ENCODE measurements around the gene NINL. TPM values are rescaled to one million over a fixed set of nuclear protein-coding genes. Genes with fewer than 3 reads are reported as not detected.
A peak's percentile ranks its signal among the peaks of the same experiment; 100 is the strongest.
"Not testable (repeated sequence)": the region's sequence is repeated elsewhere in the genome, so short reads cannot be mapped to it uniquely, and the experiment has no call there.

Gene NINL
- 29.6 TPM for polyA plus RNA-seq (2013, experiment 1 of 4)
- 26.0 TPM for polyA plus RNA-seq (2013, experiment 2 of 4)
- polyA plus RNA-seq (2013, experiment 3 of 4): 25.0 TPM
- polyA plus RNA-seq (2013, experiment 4 of 4): 24.5 TPM

DNA sequence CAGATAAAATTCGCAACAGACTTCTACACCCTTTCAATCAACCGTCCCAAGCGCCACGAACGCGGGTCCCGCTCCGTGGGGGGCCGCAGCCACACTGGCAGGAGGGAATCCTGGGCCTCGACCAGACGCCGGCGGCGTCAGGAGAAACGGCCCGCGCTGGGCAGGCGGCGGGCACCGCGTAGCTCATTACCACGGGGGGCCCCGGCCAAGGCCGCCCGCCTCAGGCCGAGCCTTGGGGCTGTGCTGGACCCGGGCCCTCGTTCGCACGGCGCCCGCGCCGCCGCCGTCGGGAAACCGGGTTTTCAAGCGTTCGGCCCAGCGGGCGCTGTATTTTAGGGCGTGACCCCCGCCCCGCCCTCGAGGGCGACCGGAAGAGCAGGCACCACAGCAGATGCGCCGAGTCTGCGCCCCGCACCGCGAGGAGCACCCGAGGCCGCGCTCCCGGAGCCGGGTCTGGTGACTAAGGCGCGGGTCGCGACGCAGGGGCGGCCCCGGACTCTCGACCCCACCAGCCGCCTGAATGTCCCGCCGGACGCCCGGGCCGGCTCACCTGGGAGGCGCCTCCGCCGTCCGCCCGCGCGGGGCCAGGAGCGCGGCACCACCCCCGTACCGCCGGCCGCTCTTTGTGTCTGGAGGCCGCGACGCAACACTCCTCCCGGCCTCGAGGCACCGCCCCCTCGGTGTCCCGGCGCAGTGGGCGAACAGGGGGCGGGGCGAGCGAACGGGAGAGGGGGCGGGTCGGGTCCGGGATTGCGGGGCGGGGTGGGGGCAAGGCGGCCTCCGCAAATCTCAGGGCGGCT lies at the start of gene NINL:
Gene NINL (minus strand): TSS at position 627 of the 800 bp plus-strand sequence. CDS start 58,944 bp downstream, outside the sequence.
- no peaks in the 10 kb centered on the region for H3K36me3 ChIP-seq (ENCODE audit: control insufficient read depth, insufficient read depth, low read length)
- no peaks in the 10 kb centered on the region for H3K4me1 ChIP-seq (ENCODE audit: control insufficient read depth, insufficient read depth, low read length)
- no peaks in the 10 kb centered on the region for H3K9me3 ChIP-seq (ENCODE audit: control insufficient read depth, low read length)
- no peaks in the 10 kb centered on the region for H3K27me3 ChIP-seq (ENCODE audit: control insufficient read depth, insufficient read depth, low read length, poor library complexity, severe bottlenecking)
- H3K4me3 ChIP-seq (ENCODE audit: insufficient read depth, low read depth, low read length): peak within 1 kb of the TSS; percentile 76
- peak within 1 kb of the TSS; percentile 87 for H3K27ac ChIP-seq (ENCODE audit: insufficient read depth, low read depth, low read length, poor library complexity, severe bottlenecking)
- 0 to 1% methylated on average over 108 of the region's 108 CpGs for WGBS, 2 experiments

DNA sequence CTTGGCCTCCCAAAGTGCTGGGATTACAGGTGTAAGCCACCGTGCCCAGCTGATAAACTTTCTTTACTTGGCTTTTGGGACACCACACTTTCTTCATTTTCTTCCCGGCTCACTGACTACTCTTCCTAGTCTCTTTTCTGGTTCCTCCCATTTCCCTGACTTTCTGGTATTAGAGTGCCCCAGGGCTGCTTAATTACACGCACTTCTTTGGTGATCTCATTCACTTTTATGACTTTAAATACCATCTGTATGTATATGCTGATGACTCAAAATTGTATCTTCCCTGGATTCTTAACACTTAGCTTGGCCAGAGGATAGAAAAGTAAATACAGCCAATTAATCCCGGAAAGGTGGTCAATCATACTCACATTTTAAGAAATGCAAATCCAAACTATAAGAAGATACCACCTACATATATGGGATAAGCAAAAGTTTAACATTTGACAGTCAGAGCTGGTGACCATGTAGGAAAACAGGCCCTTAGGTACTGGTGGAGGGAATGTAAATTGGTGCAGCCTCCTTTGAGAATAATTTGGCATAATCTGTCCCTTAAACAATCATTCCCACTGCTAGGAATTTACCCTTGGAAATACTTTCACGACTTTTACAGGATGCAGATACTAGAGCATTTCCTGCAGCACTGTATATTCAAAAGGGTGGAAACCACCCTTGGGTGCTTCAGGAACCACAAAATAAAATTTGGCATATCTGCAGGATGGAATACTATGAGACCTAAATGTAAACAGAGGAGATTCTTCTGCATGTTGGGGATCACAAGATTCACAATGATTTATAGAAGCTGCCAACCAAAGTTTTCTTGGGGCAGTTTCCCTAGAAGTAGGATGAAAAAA lies 47.8 kb upstream of the NINL start:
- Histone ChIP-seq H3K4me3 (ENCODE audit: insufficient read depth, low read depth, low read length) (no peak overlapping the region), H3K27me3 (ENCODE audit: control insufficient read depth, insufficient read depth, low read length, poor library complexity, severe bottlenecking) (no peaks in the 10 kb centered on the region), H3K27ac (ENCODE audit: insufficient read depth, low read depth, low read length, poor library complexity, severe bottlenecking) (no peak overlapping the region), H3K36me3 (ENCODE audit: control insufficient read depth, insufficient read depth, low read length) (peaks cover 7% of the 10 kb centered on the region), H3K9me3 (ENCODE audit: control insufficient read depth, low read length) (no peaks in the 10 kb centered on the region), H3K4me1 (ENCODE audit: control insufficient read depth, insufficient read depth, low read length) (no peaks in the 10 kb centered on the region)
- 84 to 90% methylated on average over 4 to 5 of the region's 5 CpGs for WGBS, 2 experiments

DNA sequence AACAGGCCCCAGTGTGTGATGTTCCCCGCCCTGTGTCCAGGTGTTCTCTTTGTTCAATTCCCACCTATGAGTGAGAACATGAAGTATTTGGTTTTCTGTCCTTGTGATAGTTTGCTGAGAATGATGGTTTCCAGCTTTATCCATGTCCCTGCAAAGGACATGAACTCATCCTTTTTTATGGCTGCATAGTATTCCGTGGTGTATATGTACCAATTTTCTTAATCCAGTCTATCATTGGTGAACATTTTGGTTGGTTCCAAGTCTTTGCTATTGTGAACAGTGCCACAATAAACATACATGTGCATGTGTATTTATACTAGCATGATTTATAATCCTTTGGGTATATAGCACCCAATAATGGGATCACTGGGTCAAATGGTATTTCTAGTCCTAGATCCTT lies 45.3 kb upstream of the NINL start:
- H3K27me3 ChIP-seq (ENCODE audit: control insufficient read depth, insufficient read depth, low read length, poor library complexity, severe bottlenecking); H3K4me3 ChIP-seq (ENCODE audit: insufficient read depth, low read depth, low read length); H3K27ac ChIP-seq (ENCODE audit: insufficient read depth, low read depth, low read length, poor library complexity, severe bottlenecking); H3K4me1 ChIP-seq (ENCODE audit: control insufficient read depth, insufficient read depth, low read length); H3K9me3 ChIP-seq (ENCODE audit: control insufficient read depth, low read length); H3K36me3 ChIP-seq (ENCODE audit: control insufficient read depth, insufficient read depth, low read length): not testable (repeated sequence)
- 90 to 93% methylated on average over 2 of the region's 2 CpGs for WGBS, 2 experiments

DNA sequence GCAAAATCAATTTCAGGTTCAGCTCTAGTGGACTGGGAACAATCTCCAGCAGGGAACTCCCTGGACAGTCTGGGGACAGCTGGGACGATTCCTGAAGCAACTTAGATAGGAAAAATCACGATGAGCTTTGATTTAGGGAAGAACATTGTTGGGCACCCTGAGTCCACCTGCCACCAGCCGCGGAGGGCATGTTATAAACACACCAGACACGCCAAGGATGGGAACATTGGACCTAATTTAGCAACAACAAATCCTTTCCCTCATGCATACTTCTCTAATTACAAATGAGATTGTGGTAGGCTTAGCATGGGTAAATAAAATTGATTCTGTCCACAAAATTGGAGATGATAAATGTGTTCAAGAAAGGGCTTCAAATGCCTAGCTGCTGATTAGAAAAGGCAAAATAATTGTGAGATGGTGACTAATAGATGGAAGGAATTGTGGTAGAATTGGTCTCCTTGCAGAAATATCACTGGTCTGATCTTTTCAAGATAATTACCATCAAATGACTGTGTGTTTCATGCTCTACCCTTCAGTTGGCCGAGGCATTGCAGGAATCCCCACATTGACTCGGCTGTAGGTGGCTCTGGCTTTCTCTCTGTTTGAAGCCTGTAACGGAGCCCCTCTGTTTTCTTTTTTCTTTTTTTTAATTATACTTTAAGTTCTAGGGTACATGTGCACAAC lies 44.6 kb upstream of the NINL start:
- Histone ChIP-seq H3K36me3 (ENCODE audit: control insufficient read depth, insufficient read depth, low read length) (no peaks in the 10 kb centered on the region), H3K27me3 (ENCODE audit: control insufficient read depth, insufficient read depth, low read length, poor library complexity, severe bottlenecking) (no peaks in the 10 kb centered on the region), H3K4me3 (ENCODE audit: insufficient read depth, low read depth, low read length) (no peak overlapping the region), H3K9me3 (ENCODE audit: control insufficient read depth, low read length) (no peaks in the 10 kb centered on the region), H3K4me1 (ENCODE audit: control insufficient read depth, insufficient read depth, low read length) (no peaks in the 10 kb centered on the region), H3K27ac (ENCODE audit: insufficient read depth, low read depth, low read length, poor library complexity, severe bottlenecking) (no peak overlapping the region)
- 92 to 94% methylated on average over 7 to 8 of the region's 8 CpGs for WGBS, 2 experiments

DNA sequence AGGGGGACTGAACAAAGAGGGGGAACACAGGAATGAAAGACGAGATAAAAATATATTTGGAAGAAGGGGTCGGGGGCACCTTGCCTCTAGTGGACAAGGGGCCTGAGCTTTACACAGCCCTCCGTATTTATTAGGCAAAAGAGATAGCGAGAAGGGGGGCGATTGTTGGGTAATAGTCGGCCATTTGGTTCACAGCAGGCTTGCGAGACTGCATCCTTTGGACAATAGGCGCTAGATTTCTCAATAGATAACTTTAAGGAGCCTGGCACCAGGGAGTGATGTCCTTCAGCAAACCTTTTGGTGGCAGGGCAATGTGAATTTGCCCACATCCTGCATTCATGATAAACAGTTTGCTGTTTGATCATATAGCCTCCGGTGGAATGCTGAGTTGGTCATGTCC lies 41.4 kb upstream of the NINL start:
- Histone ChIP-seq H3K4me3 (ENCODE audit: insufficient read depth, low read depth, low read length) (no peak overlapping the region), H3K27me3 (ENCODE audit: control insufficient read depth, insufficient read depth, low read length, poor library complexity, severe bottlenecking) (peaks cover 21% of the 10 kb centered on the region), H3K9me3 (ENCODE audit: control insufficient read depth, low read length) (no peaks in the 10 kb centered on the region), H3K27ac (ENCODE audit: insufficient read depth, low read depth, low read length, poor library complexity, severe bottlenecking) (no peak overlapping the region), H3K4me1 (ENCODE audit: control insufficient read depth, insufficient read depth, low read length) (peaks cover 5% of the 10 kb centered on the region), H3K36me3 (ENCODE audit: control insufficient read depth, insufficient read depth, low read length) (no peaks in the 10 kb centered on the region)
- 91% methylated on average over 9 of the region's 9 CpGs for whole genome bisulfite sequencing, 2 experiments

DNA sequence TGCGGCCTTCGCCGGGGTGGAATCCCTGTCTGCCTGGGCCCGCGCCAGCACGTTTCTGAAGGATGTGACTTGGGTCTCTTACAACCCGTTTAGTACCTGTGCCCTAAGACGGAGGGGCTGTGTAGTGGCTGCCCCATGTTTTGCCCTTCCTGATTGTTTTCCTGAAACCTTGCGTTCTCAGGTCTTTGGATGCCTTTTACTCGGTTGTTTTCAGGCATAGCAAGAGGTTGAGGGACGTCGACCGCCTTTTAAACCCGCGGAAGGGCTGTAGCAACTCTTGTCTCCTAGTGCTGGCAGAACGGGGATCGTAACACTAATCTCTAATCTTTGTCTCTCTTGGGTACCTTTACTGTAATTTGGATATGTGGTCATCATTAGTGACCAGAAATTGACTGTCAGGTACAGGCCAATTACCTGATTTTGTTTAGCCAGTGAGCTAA lies 39.2 kb upstream of the NINL start:
- H3K27ac ChIP-seq (ENCODE audit: insufficient read depth, low read depth, low read length, poor library complexity, severe bottlenecking): peak overlapping the region; percentile 45
- H3K4me1 ChIP-seq (ENCODE audit: control insufficient read depth, insufficient read depth, low read length): peaks cover 5% of the 10 kb centered on the region
- H3K4me3 ChIP-seq (ENCODE audit: insufficient read depth, low read depth, low read length): peak overlapping the region; percentile 60
- peaks cover 21% of the 10 kb centered on the region for H3K27me3 ChIP-seq (ENCODE audit: control insufficient read depth, insufficient read depth, low read length, poor library complexity, severe bottlenecking)
- no peaks in the 10 kb centered on the region for H3K9me3 ChIP-seq (ENCODE audit: control insufficient read depth, low read length)
- H3K36me3 ChIP-seq (ENCODE audit: control insufficient read depth, insufficient read depth, low read length): no peaks in the 10 kb centered on the region
- WGBS, 2 experiments: 52 to 58% methylated on average over 17 of the region's 17 CpGs

DNA sequence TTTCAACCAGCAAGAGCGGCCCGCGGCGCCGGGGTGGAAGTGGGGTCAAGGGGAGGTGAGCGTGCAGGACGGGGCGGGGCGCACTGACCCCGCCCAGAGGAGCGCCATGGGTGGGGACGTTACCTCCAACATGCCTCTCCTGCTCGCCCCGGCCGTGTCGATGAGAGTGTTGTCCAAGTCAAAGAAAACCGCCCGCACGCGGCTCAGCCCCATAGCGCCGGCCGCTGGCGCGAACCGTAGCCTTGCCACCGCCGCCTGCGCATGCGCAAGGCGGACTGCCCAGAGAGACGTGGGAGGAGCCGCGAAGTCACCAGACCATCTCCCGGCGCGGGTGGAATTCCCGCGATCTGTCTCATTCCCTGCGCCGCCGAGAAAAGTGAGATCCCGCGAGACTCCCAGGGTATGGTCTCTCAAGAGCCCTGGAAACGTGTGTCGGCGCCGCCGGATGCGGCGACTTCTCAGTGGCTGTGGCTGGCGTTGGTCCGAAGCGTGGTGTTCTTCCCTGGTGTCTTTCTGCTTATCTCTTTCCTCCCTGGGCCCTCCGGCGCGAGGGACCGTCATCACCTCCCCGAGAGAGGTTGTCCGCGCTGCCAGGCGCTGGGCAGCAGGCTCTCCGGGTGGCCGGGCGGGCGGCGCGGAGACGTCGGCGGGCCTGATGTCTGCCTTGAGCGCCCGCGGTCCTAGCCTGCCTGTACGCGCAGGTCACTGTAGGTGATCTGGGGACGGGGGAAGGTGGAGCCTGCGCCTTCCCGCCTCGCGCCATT lies 38.6 kb upstream of the NINL start, which contains the start of gene NANP:
Gene NANP (minus strand): TSS at position 279 of the 764 bp plus-strand sequence. CDS start 66 bp downstream, at position 213.
- Histone ChIP-seq H3K27ac (ENCODE audit: insufficient read depth, low read depth, low read length, poor library complexity, severe bottlenecking) (peak within 1 kb of the TSS; percentile 45), H3K27me3 (ENCODE audit: control insufficient read depth, insufficient read depth, low read length, poor library complexity, severe bottlenecking) (peaks cover 21% of the 10 kb centered on the region), H3K4me3 (ENCODE audit: insufficient read depth, low read depth, low read length) (peak within 1 kb of the TSS; percentile 60), H3K36me3 (ENCODE audit: control insufficient read depth, insufficient read depth, low read length) (no peaks in the 10 kb centered on the region), H3K9me3 (ENCODE audit: control insufficient read depth, low read length) (no peaks in the 10 kb centered on the region), H3K4me1 (ENCODE audit: control insufficient read depth, insufficient read depth, low read length) (peaks cover 5% of the 10 kb centered on the region)
- WGBS, 2 experiments: 1 to 2% methylated on average over 81 of the region's 81 CpGs

DNA sequence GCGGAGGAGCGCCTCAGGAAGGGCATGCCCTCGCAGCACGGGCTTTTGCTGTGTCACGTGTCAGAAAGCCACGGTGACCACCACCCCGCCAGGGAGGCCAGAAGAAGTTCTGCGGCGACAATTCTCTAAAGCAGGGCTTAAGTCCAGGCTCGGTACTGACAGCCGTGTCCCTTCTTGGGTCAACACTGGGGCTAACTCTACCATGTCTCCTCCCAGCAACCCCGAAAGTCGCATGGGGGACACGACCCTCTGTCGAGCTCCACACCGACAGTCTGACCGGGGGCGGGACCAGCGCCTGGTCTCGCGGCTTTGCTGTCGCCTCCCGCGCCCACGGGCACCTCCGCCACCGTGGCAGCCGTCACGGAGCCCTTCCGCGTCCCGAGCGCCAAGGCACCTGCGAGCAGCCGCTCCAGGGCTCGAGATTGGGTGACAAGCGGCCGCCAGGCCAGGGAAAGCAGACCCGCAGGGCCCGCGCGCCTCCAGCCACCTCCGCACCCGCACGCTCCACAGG lies 37.9 kb upstream of the NINL start:
- 2% methylated on average over 45 of the region's 45 CpGs for WGBS, 2 experiments
- Histone ChIP-seq H3K4me1 (ENCODE audit: control insufficient read depth, insufficient read depth, low read length) (peaks cover 5% of the 10 kb centered on the region), H3K36me3 (ENCODE audit: control insufficient read depth, insufficient read depth, low read length) (no peaks in the 10 kb centered on the region), H3K9me3 (ENCODE audit: control insufficient read depth, low read length) (no peaks in the 10 kb centered on the region), H3K27me3 (ENCODE audit: control insufficient read depth, insufficient read depth, low read length, poor library complexity, severe bottlenecking) (peaks cover 21% of the 10 kb centered on the region), H3K4me3 (ENCODE audit: insufficient read depth, low read depth, low read length) (peak overlapping the region; percentile 60), H3K27ac (ENCODE audit: insufficient read depth, low read depth, low read length, poor library complexity, severe bottlenecking) (no peak overlapping the region)

All from ectodermal cell (in vitro differentiated cells).